GM12891 (cell line): ENCODE results near the gene ATG16L2. TPM values are rescaled to one million over a fixed set of nuclear protein-coding genes. Genes with fewer than 3 reads are reported as not detected.

Experiments
- DNase-seq: peaks from one replicate; pipeline ENCODE4 v3.0.0; 2011; ENCODE audit warnings: low spot score; ENCODE audit not compliant: insufficient read length
- FAIRE-seq: peaks from 2 replicates; lab custom pipeline; 2011; peaks lifted over from hg19 to GRCh38; lab: Jason Lieb, UNC
- PAX5 ChIP-seq: IDR thresholded peaks from 2 replicates; pipeline ENCODE4 v1.6.1; 2011; ENCODE audit warnings: low read length, moderate library complexity, mild to moderate bottlenecking; ENCODE audit not compliant: insufficient read depth, severe bottlenecking
- POLR2A ChIP-seq: IDR thresholded peaks from 2 replicates; pipeline ENCODE4 v1.6.1; 2011; ENCODE audit warnings: low read depth, low read length, control low read depth
- POLR2AphosphoS5 ChIP-seq: IDR thresholded peaks from 2 replicates; pipeline ENCODE4 v1.6.1; 2011; ENCODE audit warnings: low read depth, low read length, control low read depth
- POU2F2 ChIP-seq: IDR thresholded peaks from 2 replicates; pipeline ENCODE4 v1.6.1; 2011; ENCODE audit warnings: low read depth, mild to moderate bottlenecking, control low read depth, low read length, moderate library complexity
- SPI1 ChIP-seq: IDR thresholded peaks from 2 replicates; pipeline ENCODE4 v1.6.1; 2011; ENCODE audit warnings: low read depth, low read length, control low read depth
- TAF1 ChIP-seq: IDR thresholded peaks from 2 replicates; pipeline ENCODE4 v1.6.1; 2011; ENCODE audit warnings: low read depth, low read length, control low read depth
- polyA plus RNA-seq: library from polyadenylated mRNA; unstranded; fragments of >200 nt; gene quantifications from one replicate; pipeline ENCODE4 v1.2.1, GENCODE V29; 2012; ENCODE audit warnings: low read depth, missing spikeins, inconsistent platforms; ENCODE audit not compliant: missing spikeins

The ATG16L2 gene, protein sequence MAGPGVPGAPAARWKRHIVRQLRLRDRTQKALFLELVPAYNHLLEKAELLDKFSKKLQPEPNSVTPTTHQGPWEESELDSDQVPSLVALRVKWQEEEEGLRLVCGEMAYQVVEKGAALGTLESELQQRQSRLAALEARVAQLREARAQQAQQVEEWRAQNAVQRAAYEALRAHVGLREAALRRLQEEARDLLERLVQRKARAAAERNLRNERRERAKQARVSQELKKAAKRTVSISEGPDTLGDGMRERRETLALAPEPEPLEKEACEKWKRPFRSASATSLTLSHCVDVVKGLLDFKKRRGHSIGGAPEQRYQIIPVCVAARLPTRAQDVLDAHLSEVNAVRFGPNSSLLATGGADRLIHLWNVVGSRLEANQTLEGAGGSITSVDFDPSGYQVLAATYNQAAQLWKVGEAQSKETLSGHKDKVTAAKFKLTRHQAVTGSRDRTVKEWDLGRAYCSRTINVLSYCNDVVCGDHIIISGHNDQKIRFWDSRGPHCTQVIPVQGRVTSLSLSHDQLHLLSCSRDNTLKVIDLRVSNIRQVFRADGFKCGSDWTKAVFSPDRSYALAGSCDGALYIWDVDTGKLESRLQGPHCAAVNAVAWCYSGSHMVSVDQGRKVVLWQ
- polyA plus RNA-seq = 27.2 TPM

DNA sequence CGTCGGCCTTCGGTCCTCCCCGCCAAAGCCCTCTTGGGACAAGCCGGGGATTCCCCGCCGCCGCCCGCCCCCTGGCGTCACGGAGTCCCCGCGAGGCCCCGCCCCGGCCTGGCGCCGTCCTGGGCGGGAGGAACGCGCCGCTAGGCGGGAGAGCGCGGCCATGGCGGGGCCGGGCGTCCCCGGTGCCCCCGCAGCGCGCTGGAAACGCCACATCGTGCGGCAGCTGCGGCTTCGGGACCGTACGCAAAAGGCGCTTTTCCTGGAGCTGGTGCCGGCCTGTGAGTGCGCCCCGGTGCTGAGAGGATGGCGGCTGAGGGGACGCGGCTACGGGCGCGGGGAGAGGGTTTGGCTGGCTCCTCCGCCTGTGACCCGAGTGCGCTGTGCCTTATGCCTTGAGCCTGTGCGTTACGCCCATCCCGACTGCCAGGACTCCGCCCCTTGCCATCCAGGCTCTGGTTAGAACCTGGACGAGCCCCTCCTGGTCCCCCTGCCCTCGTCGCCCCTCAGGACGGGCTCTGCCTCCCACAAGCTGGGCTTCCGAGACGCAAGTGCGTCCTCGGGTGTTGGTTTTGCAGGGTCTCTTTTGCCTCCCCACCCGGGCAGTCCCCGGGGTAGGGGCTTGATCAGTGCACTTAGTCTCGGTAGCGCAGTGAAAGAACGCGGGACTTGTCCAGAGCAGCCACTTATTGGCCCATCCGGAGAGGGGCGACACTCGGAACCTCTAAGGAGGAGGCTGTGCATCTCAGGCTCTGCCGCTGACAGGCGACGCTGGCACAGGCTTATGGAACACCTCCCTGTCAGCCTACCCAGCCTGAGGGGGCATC is at the start of gene ATG16L2:
ATG16L2 (plus strand) TSS at position 126 of the 824 bp plus-strand sequence; CDS start at position 161, 35 bp downstream.
- TF ChIP-seq POLR2A = no peak
- TF ChIP-seq PAX5 = no peak
- TF ChIP-seq TAF1 = peak; percentile 20
- peak; percentile 62 for TF ChIP-seq POLR2AphosphoS5
- FAIRE-seq (peak; percentile 85), DNase-seq (peak; percentile 90)

GRCh38 chr11:72764503-72764902 is 49.7 kb upstream of the ATG16L2 start:
- DNase-seq (no peak), FAIRE-seq (no peak)
- TF ChIP-seq SPI1 = no peak
- no peak for TF ChIP-seq POLR2A
- no peak for TF ChIP-seq TAF1

GRCh38 chr11:72766152-72766902 is 47.9 kb upstream of the ATG16L2 start:
- DNase-seq (no peak), FAIRE-seq (no peak)
- TF ChIP-seq POLR2AphosphoS5 (no peak), TAF1 (no peak), PAX5 (no peak), SPI1 (no peak), POLR2A (no peak), POU2F2 (no peak)

GRCh38 chr11:72767203-72768062 is 46.8 kb upstream of the ATG16L2 start:
- no peak for FAIRE-seq

DNA sequence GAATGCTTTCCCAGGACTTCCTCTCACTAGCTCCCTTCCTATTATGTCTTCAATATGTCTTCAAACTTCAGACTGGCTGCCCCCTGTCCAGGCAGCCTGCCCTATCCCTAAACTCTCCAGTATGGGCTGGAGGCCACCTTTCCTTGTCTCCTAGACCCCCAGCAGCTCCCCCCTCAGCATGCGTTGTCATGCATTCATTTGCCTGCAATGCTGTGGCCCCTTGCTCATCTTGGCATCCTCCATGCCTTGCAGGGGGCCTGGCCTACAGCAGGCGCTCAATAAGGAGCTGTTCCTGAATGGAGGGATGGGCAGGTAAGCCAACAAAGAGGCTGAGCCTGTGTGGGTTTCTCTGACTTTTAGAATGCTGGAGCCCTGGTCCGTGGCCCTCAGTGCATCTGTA is 45.6 kb upstream of the ATG16L2 start:
- no peak for TF ChIP-seq PAX5
- no peak for TF ChIP-seq POU2F2
- TF ChIP-seq POLR2AphosphoS5 = no peak
- TF ChIP-seq POLR2A = no peak
- no peak for TF ChIP-seq SPI1
- FAIRE-seq (no peak), DNase-seq (no peak)

More at GRCh38 chr11:72767203-72768062, 46.8 kb upstream of the ATG16L2 start:
- no peak for DNase-seq
- TF ChIP-seq PAX5 (no peak), POLR2AphosphoS5 (no peak), TAF1 (no peak), POU2F2 (no peak), SPI1 (no peak), POLR2A (no peak)

- TF ChIP-seq SPI1 (no peak), PAX5 (no peak), POU2F2 (no peak), POLR2A (no peak), POLR2AphosphoS5 (no peak), TAF1 (no peak)
- DNase-seq = no peak
- no peak for FAIRE-seq
Measured at GRCh38 chr11:72769680-72770079, 44.5 kb upstream of the ATG16L2 start.

GRCh38 chr11:72770799-72771198 is 43.4 kb upstream of the ATG16L2 start:
- no peak for TF ChIP-seq TAF1
- TF ChIP-seq POU2F2 = no peak
- TF ChIP-seq SPI1 = no peak
- TF ChIP-seq PAX5 = no peak
- no peak for TF ChIP-seq POLR2AphosphoS5
- no peak for TF ChIP-seq POLR2A
- FAIRE-seq = no peak
- DNase-seq = no peak

DNA sequence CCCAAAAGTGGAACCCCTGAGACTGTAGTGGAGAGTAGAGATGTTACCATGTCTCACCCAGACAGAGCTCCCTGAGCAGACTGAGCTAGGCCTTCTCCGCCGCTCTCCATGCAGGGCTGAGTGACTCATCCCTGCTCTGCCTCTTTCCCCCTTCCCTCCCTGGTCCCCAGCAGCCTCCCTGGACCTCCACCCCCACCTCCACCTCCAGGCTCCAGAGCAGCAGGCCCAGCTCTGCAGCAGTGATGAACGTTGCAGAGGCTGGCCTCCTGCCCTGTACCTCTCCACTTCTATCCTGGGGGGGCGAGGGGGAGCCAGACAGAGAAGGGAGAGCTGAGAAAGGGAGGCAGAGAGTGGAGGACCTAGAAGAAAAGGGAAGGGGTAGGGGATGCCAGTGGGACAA is 42.7 kb upstream of the ATG16L2 start:
- FAIRE-seq (no peak), DNase-seq (no peak)
- no peak for TF ChIP-seq PAX5
- TF ChIP-seq SPI1 = no peak
- no peak for TF ChIP-seq TAF1
- no peak for TF ChIP-seq POU2F2
- no peak for TF ChIP-seq POLR2A
- TF ChIP-seq POLR2AphosphoS5 = no peak
